Liver (tissue), 3 donors: ENCODE measurements around the gene SMIM44.

Source experiments
- TF ChIP-seq, protein P1 (sequence below): fragments of 150-350 bp; IDR thresholded peaks from 2 replicates; pipeline ENCODE4 v1.5.1; 2017; ENCODE audit warnings: improper control_type of control experiment, low read depth, low read length; ENCODE audit not compliant: missing input control
- TF ChIP-seq, protein P2 (sequence below): IDR thresholded peaks from 2 replicates; pipeline ENCODE4 v1.6.1; 2016; ENCODE audit warnings: antibody characterized with exemption
- donor health status: healthy.
- donor health status: healthy.

DNA sequence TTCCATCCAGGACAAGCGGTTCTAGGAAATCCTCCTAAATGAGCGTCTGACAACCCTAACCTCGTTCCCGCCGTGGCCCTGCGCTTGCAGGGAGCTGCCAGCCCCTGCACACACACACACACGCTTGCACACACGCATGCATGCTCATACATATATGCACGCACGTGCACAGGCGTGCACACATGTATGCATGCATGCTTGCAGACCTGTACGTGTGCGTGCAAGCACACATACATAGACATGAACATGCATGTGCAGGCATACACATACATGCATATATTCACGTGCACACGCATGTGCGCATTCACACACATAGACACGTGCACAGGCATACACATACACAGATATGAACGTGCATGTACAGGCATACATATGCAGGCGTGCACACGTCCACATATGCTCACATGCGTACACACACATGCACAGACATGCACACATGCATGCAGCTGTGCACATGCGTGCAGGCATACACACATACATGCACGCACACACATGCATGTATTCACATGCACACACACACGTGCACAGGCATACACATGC is 38.5 kb downstream of the SMIM44 start:
- TF ChIP-seq, protein P1, sequence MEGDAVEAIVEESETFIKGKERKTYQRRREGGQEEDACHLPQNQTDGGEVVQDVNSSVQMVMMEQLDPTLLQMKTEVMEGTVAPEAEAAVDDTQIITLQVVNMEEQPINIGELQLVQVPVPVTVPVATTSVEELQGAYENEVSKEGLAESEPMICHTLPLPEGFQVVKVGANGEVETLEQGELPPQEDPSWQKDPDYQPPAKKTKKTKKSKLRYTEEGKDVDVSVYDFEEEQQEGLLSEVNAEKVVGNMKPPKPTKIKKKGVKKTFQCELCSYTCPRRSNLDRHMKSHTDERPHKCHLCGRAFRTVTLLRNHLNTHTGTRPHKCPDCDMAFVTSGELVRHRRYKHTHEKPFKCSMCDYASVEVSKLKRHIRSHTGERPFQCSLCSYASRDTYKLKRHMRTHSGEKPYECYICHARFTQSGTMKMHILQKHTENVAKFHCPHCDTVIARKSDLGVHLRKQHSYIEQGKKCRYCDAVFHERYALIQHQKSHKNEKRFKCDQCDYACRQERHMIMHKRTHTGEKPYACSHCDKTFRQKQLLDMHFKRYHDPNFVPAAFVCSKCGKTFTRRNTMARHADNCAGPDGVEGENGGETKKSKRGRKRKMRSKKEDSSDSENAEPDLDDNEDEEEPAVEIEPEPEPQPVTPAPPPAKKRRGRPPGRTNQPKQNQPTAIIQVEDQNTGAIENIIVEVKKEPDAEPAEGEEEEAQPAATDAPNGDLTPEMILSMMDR, result no peak
- TF ChIP-seq, protein P2, sequence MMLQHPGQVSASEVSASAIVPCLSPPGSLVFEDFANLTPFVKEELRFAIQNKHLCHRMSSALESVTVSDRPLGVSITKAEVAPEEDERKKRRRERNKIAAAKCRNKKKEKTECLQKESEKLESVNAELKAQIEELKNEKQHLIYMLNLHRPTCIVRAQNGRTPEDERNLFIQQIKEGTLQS, result no peak
